ENCODE data around the gene RNF113B. TPM values are rescaled to one million over a fixed set of nuclear protein-coding genes. Genes with fewer than 3 reads are reported as not detected.

The RNF113B gene
- total and polyA plus RNA-seq, 7 donors: not detected

DNA sequence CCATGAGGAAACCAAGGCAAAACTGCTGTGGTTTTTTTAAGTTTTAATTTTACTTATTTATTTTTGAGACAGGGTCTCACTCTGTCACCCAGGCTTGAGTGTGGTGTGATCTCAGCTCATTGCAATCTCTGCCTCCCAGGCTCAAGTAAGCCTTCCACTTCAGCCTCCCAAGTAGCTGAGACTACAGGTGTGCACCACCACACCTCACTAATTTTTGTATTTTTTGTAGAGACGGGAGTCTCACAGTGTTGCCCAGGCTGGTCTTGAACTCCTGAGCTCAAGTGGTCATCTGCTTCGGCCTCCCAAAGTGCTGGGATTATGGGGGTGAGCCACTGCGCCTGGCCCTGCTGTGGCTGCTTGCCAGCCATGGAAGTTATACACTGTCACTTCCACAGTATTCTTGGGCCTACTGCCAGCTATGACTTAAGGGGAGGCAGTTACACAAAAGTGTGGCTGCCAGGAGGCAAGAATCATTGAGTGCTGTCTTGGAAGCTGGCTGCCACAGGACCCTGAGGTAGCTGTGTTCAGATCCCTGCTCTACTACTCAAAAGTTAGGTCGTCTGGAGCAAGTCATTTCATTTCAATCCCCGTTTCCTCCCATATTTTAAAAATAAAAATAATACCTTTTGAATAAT lies 21.5 kb downstream of the RNF113B start:
- intact Hi-C loops (cut with DNase I): no loop called here
- Histone ChIP-seq H3K4me1 (no peaks in the 10 kb centered on the region), H3K27ac (no peak overlapping the region), H3K9me3 (no peaks in the 10 kb centered on the region), H3K36me3 (ENCODE audit: insufficient read depth in 1 of 2, low read depth in 1 of 2) (no peaks in the 10 kb centered on the region), H3K4me3 (no peak overlapping the region), H3K27me3 (ENCODE audit: insufficient read depth in 3 of 3, low read length in 2 of 3) (no peaks in the 10 kb centered on the region)
- 83 to 85% (median 84%) methylated on average over 5 of the region's 5 CpGs for WGBS, 3 donors
- DNase-seq (no peak), ATAC-seq (no peak)
- TF ChIP-seq, protein P1, sequence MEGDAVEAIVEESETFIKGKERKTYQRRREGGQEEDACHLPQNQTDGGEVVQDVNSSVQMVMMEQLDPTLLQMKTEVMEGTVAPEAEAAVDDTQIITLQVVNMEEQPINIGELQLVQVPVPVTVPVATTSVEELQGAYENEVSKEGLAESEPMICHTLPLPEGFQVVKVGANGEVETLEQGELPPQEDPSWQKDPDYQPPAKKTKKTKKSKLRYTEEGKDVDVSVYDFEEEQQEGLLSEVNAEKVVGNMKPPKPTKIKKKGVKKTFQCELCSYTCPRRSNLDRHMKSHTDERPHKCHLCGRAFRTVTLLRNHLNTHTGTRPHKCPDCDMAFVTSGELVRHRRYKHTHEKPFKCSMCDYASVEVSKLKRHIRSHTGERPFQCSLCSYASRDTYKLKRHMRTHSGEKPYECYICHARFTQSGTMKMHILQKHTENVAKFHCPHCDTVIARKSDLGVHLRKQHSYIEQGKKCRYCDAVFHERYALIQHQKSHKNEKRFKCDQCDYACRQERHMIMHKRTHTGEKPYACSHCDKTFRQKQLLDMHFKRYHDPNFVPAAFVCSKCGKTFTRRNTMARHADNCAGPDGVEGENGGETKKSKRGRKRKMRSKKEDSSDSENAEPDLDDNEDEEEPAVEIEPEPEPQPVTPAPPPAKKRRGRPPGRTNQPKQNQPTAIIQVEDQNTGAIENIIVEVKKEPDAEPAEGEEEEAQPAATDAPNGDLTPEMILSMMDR (IDR thresholded peaks at IDR 0.05): no peak

DNA sequence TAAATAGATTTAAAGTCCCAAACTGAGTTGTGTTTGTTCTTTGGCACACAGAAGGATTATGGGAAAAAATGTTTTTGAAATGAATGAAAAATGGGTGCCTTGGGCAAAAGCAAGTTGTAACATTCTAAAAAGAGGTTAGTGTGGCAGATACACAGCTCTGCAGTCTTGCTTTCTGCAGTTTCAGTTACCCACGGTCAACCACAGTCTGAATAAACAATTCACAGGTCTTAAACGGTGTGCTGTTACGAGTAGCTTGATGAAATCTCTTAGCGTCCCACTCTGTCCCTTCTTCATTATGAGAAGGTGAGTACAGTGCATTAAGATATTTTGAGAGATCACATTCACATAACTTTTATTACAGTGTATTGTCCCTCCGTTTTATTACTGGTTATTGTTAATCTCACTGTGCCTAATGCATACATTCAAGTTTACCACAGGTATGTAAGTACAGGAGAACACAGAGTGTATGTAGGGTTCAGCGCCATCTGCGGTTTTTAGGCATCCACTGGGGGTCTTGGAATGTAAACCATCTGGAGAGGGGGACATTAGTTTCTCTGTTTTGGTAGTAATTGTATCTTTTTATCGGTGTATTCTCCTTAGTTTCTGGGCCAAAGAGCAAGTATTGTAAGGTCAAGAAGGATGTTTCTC lies 26.1 kb downstream of the RNF113B start:
- WGBS, 3 donors: 83 to 93% (median 88%) methylated on average over 8 of the region's 8 CpGs
- no peaks in the 10 kb centered on the region for H3K27me3 ChIP-seq (ENCODE audit: insufficient read depth in 3 of 3, low read length in 2 of 3)
- H3K4me3 ChIP-seq: no peak overlapping the region
- no peaks in the 10 kb centered on the region for H3K4me1 ChIP-seq
- no peaks in the 10 kb centered on the region for H3K36me3 ChIP-seq (ENCODE audit: insufficient read depth in 1 of 2, low read depth in 1 of 2)
- intact Hi-C loops (cut with DNase I): no loop called here
- no peaks in the 10 kb centered on the region for H3K9me3 ChIP-seq
- no peak for ATAC-seq
- TF ChIP-seq, protein P1 (IDR thresholded peaks at IDR 0.05): no peak
- DNase-seq: no peak
- no peak overlapping the region for H3K27ac ChIP-seq

DNA sequence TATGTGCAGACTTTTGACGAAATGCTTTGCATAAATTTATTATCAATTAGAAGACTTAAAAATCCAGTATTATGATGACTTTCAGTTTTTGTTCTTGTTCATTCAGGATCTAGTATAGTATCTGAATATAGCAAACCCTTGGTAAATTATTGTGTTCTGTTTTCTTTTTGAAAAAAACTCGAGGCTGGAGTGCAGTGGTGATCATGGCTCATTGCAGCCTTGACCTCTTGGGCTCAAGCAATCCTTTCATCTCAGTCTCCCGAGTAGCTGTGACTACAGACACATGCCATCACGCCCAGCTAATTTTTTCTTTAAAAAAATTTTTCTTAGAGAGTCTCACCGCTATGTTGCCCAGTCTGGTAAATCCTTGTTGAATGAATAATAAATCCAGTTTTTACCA lies 29.5 kb downstream of the RNF113B start:
- WGBS, 3 donors: 77 to 82% (median 81%) methylated on average over 5 of the region's 5 CpGs

DNA sequence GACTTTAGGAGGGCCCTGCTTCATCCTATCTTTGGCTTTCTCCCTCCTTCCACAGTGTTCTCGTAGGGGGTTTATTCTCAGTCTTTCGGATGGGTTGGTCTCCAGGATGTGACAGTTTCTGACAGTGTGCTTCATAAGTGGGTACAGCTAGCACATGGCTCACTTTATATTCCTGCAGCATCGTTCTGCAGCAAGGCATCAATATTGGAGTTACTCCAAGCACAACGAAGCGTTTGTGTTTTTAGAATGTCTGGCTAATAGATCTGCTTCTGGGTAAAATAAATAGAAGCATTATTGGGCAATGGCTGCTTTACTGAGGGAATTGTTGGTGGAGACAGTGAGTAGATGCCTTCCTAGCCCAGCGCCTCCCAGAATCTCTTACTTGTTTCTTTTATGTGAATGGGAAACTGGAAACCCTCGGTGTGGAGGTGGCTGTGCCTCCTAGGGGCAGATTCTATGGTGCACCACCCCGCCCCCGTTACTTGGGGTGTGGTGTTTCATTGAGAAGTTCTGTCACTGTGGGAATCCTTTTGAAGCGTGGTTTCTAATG lies 32.2 kb downstream of the RNF113B start:
- intact Hi-C loops (cut with DNase I): loop anchor here in 1 of 2 donors (10.0 kb wide), 2 partner anchors 250 to 530 kb away; no protein-coding TSS in a partner anchor
- no peaks in the 10 kb centered on the region for H3K36me3 ChIP-seq (ENCODE audit: insufficient read depth in 1 of 2, low read depth in 1 of 2)
- H3K27ac ChIP-seq: no peak overlapping the region
- WGBS, 3 donors: 46 to 61% (median 52%) methylated on average over 10 of the region's 10 CpGs
- TF ChIP-seq, protein P1 (IDR thresholded peaks at IDR 0.05): no peak
- ATAC-seq (no peak), DNase-seq (no peak)
- H3K4me3 ChIP-seq: peak overlapping the region; percentile 75
- no peaks in the 10 kb centered on the region for H3K9me3 ChIP-seq
- H3K27me3 ChIP-seq (ENCODE audit: insufficient read depth in 3 of 3, low read length in 2 of 3): peaks cover 0 to 16% (median 0%) of the 10 kb centered on the region in 3 donors
- H3K4me1 ChIP-seq: peaks cover 9% of the 10 kb centered on the region

More for the DNA sequence above, 29.5 kb downstream of the RNF113B start:
- Histone ChIP-seq H3K27me3 (ENCODE audit: insufficient read depth in 3 of 3, low read length in 2 of 3) (peaks cover 0 to 2% (median 0%) of the 10 kb centered on the region in 3 donors), H3K36me3 (ENCODE audit: insufficient read depth in 1 of 2, low read depth in 1 of 2) (no peaks in the 10 kb centered on the region), H3K9me3 (no peaks in the 10 kb centered on the region), H3K4me3 (no peak overlapping the region), H3K27ac (no peak overlapping the region), H3K4me1 (peaks cover 9% of the 10 kb centered on the region)
- ATAC-seq (no peak), DNase-seq (no peak)
- TF ChIP-seq, protein P1 (IDR thresholded peaks at IDR 0.05): no peak
- intact Hi-C loops (cut with DNase I): loop anchor here in 1 of 2 donors (10.0 kb wide), 2 partner anchors 247 to 527 kb away; no protein-coding TSS in a partner anchor

All from psoas muscle (tissue), 8 donors.